BLaER1 (cell line): ENCODE measurements around the gene QPRT.
"Not testable (repeated sequence)": the region's sequence is repeated elsewhere in the genome, so short reads cannot be mapped to it uniquely, and the experiment has no call there.

ENCODE experiments used
- H3K27ac ChIP-seq: shearing (Covaris generic); formaldehyde crosslinking; 2 replicates; pipeline ENCODE4 v1.8.1; 2022
- H3K27me3 ChIP-seq: shearing (Covaris generic); formaldehyde crosslinking; 2 replicates; pipeline ENCODE4 v1.8.1; 2022
- H3K36me3 ChIP-seq: shearing (Covaris generic); formaldehyde crosslinking; 2 replicates; pipeline ENCODE4 v1.8.1; 2022
- H3K4me1 ChIP-seq: shearing (Covaris generic); formaldehyde crosslinking; 2 replicates; pipeline ENCODE4 v1.8.1; 2022
- H3K4me2 ChIP-seq: shearing (Covaris generic); formaldehyde crosslinking; 2 replicates; pipeline ENCODE4 v1.8.1; 2022
- H3K4me3 ChIP-seq: shearing (Covaris generic); formaldehyde crosslinking; 2 replicates; pipeline ENCODE4 v1.8.1; 2022
- H3K9ac ChIP-seq: shearing (Covaris generic); formaldehyde crosslinking; 2 replicates; pipeline ENCODE4 v1.8.1; 2022
- H3K9me3 ChIP-seq: shearing (Covaris generic); formaldehyde crosslinking; 2 replicates; pipeline ENCODE4 v1.8.1; 2022
- H4K20me1 ChIP-seq: shearing (Covaris generic); formaldehyde crosslinking; 2 replicates; pipeline ENCODE4 v1.8.1; 2022
- Cebpa-rat ChIP-seq: shearing (Covaris generic); IDR thresholded peaks from 2 replicates; pipeline ENCODE4 v1.8.1; 2022

The QPRT gene

GRCh38 chr16:29742683-29743275 lies 63.8 kb downstream of the QPRT start:
- H3K4me2 ChIP-seq, result peak overlapping the region; percentile 97; the same call in 1 of the 2 replicates
- H3K36me3 ChIP-seq, result peaks cover 40% of the 10 kb centered on the region
- no peak overlapping the region for H3K4me3 ChIP-seq
- no peak overlapping the region for H3K9ac ChIP-seq
- peaks cover 91% of the 10 kb centered on the region for H3K4me1 ChIP-seq
- no peaks in the 10 kb centered on the region for H4K20me1 ChIP-seq
- TF ChIP-seq Cebpa-rat, result no peak
- no peak overlapping the region for H3K27ac ChIP-seq
- peaks cover 7% of the 10 kb centered on the region for H3K9me3 ChIP-seq
- no peaks in the 10 kb centered on the region for H3K27me3 ChIP-seq

DNA sequence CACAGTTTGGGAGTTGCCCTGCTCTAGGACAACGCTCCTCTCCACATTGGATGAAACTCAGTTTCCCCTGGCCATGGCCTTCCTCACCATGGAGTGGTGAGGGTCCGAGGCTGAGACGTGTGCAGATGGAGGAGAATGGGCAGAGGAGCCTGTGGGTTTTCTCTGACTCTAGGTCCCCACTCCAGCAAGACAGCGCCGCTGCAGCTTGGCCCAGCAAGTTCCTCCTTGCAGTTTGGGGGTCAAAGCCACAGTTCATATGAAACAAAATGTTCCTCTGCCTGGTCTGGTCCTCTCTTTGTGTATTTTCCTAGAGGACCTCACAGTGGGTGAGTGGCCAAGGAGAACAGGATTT lies 64.5 kb downstream of the QPRT start:
- Histone ChIP-seq H3K27ac (peak overlapping the region; percentile 94), H3K9ac (0 out of 2 replicates have a peak overlapping the region, but pooled peaks have one; percentile 84), H4K20me1 (no peaks in the 10 kb centered on the region), H3K9me3 (peaks cover 13% of the 10 kb centered on the region), H3K4me3 (no peak overlapping the region), H3K36me3 (peaks cover 40% of the 10 kb centered on the region), H3K27me3 (no peaks in the 10 kb centered on the region), H3K4me1 (peaks cover 91% of the 10 kb centered on the region), H3K4me2 (peak overlapping the region; percentile 97)
- TF ChIP-seq Cebpa-rat, result no peak

DNA sequence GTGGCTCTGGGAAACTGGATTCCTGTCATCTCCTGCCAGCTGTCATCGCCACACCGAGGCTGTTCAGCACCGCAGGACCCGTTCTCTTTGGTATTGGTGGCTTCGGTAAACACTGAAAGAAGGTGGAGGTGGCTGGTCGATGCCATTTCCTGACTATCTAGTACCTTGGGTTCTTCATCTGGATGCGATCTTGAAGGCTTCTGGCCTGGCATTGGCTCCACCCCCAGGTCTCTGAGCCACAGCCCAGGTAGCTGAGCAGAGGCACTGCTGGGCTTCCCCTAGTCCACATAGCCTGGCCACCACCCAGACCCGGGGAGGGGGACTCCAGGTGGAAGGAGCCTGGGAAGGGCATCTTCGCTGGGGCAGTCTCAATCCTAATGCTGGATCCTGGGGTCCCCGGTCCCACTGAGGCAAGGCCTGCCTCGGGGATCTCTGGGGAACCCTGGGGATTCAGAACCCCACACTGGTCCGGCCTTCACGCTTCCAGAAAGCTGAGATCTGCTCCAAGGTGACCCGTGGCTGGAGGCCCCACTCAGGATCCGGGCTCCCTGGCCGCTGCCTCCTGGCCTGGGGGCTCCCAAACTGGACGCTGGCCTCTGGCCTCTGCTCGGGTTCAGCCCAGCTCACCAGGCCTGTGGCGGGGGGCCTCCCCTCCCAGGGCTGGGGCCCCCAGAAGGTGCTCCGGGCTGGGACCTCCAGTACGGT lies 65.0 kb downstream of the QPRT start:
- H3K4me3 ChIP-seq, result peak overlapping the region; percentile 82
- H3K36me3 ChIP-seq, result peaks cover 40% of the 10 kb centered on the region
- no peaks in the 10 kb centered on the region for H3K27me3 ChIP-seq
- H3K9ac ChIP-seq, result peak overlapping the region; percentile 84
- H3K4me2 ChIP-seq, result peak overlapping the region; percentile 97
- H4K20me1 ChIP-seq, result no peaks in the 10 kb centered on the region
- H3K9me3 ChIP-seq, result peaks cover 18% of the 10 kb centered on the region
- peaks cover 90% of the 10 kb centered on the region for H3K4me1 ChIP-seq
- H3K27ac ChIP-seq, result peak overlapping the region; percentile 94
- no peak for TF ChIP-seq Cebpa-rat

DNA sequence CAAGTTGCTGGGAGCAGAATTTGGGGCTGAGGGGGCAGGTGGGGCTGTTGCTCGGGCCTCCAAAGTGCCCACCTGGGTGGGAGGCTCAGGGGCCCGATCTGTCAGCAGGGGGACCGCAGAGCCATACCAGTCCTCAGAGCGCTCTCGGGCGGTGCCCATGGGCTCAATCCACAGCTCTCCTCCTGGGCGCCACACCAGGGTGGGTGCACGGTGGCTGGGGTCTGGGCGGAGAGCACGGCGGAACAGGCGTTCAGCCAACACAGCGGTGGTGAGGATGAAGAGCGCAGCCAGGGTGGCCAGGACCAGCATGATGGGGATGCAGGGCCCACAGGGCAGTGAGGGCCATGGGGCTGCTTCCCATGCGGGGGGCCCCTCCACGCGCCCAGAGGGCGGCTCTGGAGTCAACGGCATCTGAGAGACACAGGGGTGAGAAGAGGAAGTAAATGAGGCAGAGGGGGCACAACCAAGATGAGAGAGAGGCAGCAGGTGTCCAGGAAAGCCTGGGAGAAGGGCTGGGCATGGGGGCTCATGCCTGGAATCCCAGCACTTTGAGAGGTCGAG lies 65.6 kb downstream of the QPRT start:
- peaks cover 90% of the 10 kb centered on the region for H3K4me1 ChIP-seq
- peak overlapping the region; percentile 84 for H3K9ac ChIP-seq
- H3K9me3 ChIP-seq, result peaks cover 19% of the 10 kb centered on the region
- peak overlapping the region; percentile 82 for H3K4me3 ChIP-seq
- peak overlapping the region; percentile 94 for H3K27ac ChIP-seq
- TF ChIP-seq Cebpa-rat, result no peak
- no peaks in the 10 kb centered on the region for H4K20me1 ChIP-seq
- no peaks in the 10 kb centered on the region for H3K27me3 ChIP-seq
- peaks cover 40% of the 10 kb centered on the region for H3K36me3 ChIP-seq
- H3K4me2 ChIP-seq, result peak overlapping the region; percentile 97

DNA sequence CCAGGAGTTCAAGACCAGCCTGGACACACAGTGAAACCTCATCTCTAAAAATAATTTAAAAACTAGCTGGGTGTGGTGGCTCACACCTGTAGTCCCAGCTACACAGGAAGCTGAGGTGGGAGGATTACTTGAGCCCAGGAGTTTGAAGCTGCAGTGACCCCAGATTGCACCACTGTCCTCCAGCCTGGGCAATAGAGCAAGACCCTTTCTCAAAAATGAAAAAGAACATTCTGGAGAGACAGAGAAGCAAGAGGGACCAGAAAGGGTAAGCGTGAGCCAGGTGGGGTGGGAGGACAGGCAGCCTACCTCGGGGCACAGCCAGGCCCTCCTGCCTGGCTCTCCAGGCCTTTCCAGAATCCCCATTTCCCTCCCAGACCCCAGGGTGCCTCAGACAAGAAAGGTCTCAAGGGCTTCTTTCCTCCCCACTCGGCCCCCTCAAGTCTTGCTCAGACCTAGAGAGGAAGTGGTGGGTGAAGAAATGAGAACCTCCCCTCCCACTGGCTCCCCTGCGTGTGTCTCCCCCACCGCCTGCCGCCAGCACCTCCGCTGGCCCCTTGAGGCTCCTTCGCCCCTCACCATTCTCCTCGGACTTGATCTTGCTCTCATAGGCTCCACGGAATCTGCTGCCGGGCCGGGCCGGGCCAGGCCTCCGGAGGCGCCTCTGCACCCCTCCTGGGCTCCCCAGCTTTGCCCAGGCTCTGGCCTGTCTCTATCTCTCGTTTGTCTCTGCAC lies 66.3 kb downstream of the QPRT start:
- peak overlapping the region; percentile 82 for H3K4me3 ChIP-seq
- H3K9me3 ChIP-seq, result peaks cover 19% of the 10 kb centered on the region
- peaks cover 90% of the 10 kb centered on the region for H3K4me1 ChIP-seq
- H3K4me2 ChIP-seq, result peak overlapping the region; percentile 97
- peaks cover 40% of the 10 kb centered on the region for H3K36me3 ChIP-seq
- H4K20me1 ChIP-seq, result no peaks in the 10 kb centered on the region
- H3K27ac ChIP-seq, result peak overlapping the region; percentile 94
- H3K27me3 ChIP-seq, result no peaks in the 10 kb centered on the region
- no peak for TF ChIP-seq Cebpa-rat
- H3K9ac ChIP-seq, result peak overlapping the region; percentile 84

GRCh38 chr16:29745853-29746345 lies 66.9 kb downstream of the QPRT start, which contains the start of gene C16orf54:
C16orf54 (minus strand) TSS chr16:29745990; CDS start chr16:29744951, 1,039 bp downstream.
- Histone ChIP-seq H3K4me1 (peaks cover 84% of the 10 kb centered on the region), H4K20me1 (no peaks in the 10 kb centered on the region), H3K4me2 (peak within 1 kb of the TSS; percentile 97), H3K36me3 (peaks cover 39% of the 10 kb centered on the region), H3K9me3 (peaks cover 19% of the 10 kb centered on the region), H3K27me3 (no peaks in the 10 kb centered on the region), H3K9ac (peak within 1 kb of the TSS; percentile 84), H3K4me3 (peak within 1 kb of the TSS; percentile 82), H3K27ac (peak within 1 kb of the TSS; percentile 94)
- TF ChIP-seq Cebpa-rat, result no peak

DNA sequence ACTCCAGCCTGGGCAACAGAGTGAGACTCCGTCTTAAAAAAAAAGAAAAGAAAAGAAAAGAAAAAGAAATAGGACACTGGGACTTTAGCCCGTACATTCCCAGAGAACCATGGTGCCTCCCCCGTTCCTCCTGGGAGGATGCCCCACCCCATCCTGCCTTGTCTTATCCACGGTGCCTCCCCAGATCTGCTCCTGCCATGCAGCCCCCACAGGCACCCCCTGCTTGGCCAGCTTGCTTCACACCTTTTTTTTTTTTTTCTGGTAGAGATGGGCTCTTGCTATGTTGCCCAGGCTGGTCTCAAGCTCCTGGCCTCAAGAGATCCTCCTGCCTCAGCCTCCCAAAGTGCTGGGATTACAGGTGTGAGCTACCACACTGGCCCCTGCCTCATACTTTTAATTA lies 67.5 kb downstream of the QPRT start:
- peaks cover 33% of the 10 kb centered on the region for H3K36me3 ChIP-seq
- H4K20me1 ChIP-seq, H3K27me3 ChIP-seq: not testable (repeated sequence)
- H3K9me3 ChIP-seq, result peaks cover 19% of the 10 kb centered on the region
- H3K4me1 ChIP-seq, result peaks cover 77% of the 10 kb centered on the region
- H3K4me3 ChIP-seq, result peak overlapping the region; percentile 82
- peak overlapping the region; percentile 97 for H3K4me2 ChIP-seq
- peak overlapping the region; percentile 94 for H3K27ac ChIP-seq
- H3K9ac ChIP-seq, result peak overlapping the region; percentile 84
